GM18505 (cell line): Measurements from ENCODE around the gene ARHGAP35.
"Not testable (repeated sequence)": the region's sequence is repeated elsewhere in the genome, so short reads cannot be mapped to it uniquely, and the experiment has no call there.

Experiments used
- ATAC-seq: cut with Tn5 transposase; IDR thresholded peaks from one replicate; pipeline ENCODE4 v1.9.1; 2021; ENCODE audit not compliant: unreplicated experiment
- POLR2A ChIP-seq: IDR thresholded peaks from 4 replicates; pipeline ENCODE4 v1.6.1; 2011; ENCODE audit warnings: borderline replicate concordance; ENCODE audit not compliant: insufficient read depth, insufficient read length; ENCODE audit errors: extremely low read depth

ARHGAP35 gene

GRCh38 chr19:46860846-46861690 lies at the start of gene ARHGAP35:
Gene ARHGAP35, plus strand, starts transcription at chr19:46860997. Its CDS starts 57,679 bp downstream, at chr19:46918676.
- peak; percentile 7 for ATAC-seq
- no peak for TF ChIP-seq POLR2A

- no peak for TF ChIP-seq POLR2A
- ATAC-seq: no peak
Measured at GRCh38 chr19:46812977-46813838, 47.6 kb upstream of the ARHGAP35 start.

GRCh38 chr19:46813839-46814358 lies 46.9 kb upstream of the ARHGAP35 start:
- ATAC-seq: no peak
- TF ChIP-seq POLR2A: no peak

GRCh38 chr19:46815833-46816627 lies 44.8 kb upstream of the ARHGAP35 start:
- no peak for TF ChIP-seq POLR2A
- ATAC-seq: no peak

- no peak for ATAC-seq
Measured at GRCh38 chr19:46818812-46819211, 42.0 kb upstream of the ARHGAP35 start.

GRCh38 chr19:46821512-46822409 lies 39.0 kb upstream of the ARHGAP35 start:
- no peak for ATAC-seq
- TF ChIP-seq POLR2A: peak; percentile 70

More at GRCh38 chr19:46818812-46819211, 42.0 kb upstream of the ARHGAP35 start:
- TF ChIP-seq POLR2A: no peak

GRCh38 chr19:46822410-46822787 lies 38.4 kb upstream of the ARHGAP35 start:
- not testable (repeated sequence) for ATAC-seq

- TF ChIP-seq POLR2A: no peak
- ATAC-seq: no peak
Measured at GRCh38 chr19:46823049-46823448, 37.7 kb upstream of the ARHGAP35 start.

- no peak for ATAC-seq
- TF ChIP-seq POLR2A: no peak
Measured at GRCh38 chr19:46824890-46825730, 35.7 kb upstream of the ARHGAP35 start.

GRCh38 chr19:46825731-46826055 lies 35.1 kb upstream of the ARHGAP35 start:
- TF ChIP-seq POLR2A: no peak
- ATAC-seq: no peak

GRCh38 chr19:46828484-46828883 lies 32.3 kb upstream of the ARHGAP35 start:
- no peak for ATAC-seq
- TF ChIP-seq POLR2A: no peak
